Sigmoid colon (tissue), 3 donors: ENCODE results near the gene HELT.
"Not testable (repeated sequence)": the region's sequence is repeated elsewhere in the genome, so short reads cannot be mapped to it uniquely, and the experiment has no call there.

Source experiments
- CTCF ChIP-seq, 4 experiments: fragments of 450-650 bp in 3 of 4; fragments of 200-600 bp in 1 of 4; IDR thresholded peaks; one replicate each; pipeline ENCODE4 v1.5.1; 2016 to 2019; ENCODE audit warnings: antibody characterized with exemption in 4 of 4, mild to moderate bottlenecking in 3 of 4, moderate library complexity in 2 of 4
- POLR2A ChIP-seq, 2 donors: fragments of 450-650 bp; IDR thresholded peaks; one replicate each; pipeline ENCODE4 v1.6.1; 2016; ENCODE audit warnings: antibody characterized with exemption in 2 of 2, mild to moderate bottlenecking in 2 of 2, moderate library complexity in 2 of 2

GRCh38 chr4:184997656-184998055, 20.6 kb upstream of the HELT start:
- TF ChIP-seq CTCF, POLR2A (IDR thresholded peaks at IDR 0.05): not testable (repeated sequence)
